Ishikawa (cell line): Measurements from ENCODE around the gene ZCCHC24.

ENCODE experiments used
- CEBPB ChIP-seq: IDR thresholded peaks from 2 replicates; pipeline ENCODE4 v1.6.1; 2012
- CREB1 ChIP-seq: IDR thresholded peaks from 2 replicates; pipeline ENCODE4 v1.6.1; 2012; ENCODE audit warnings: low read depth
- EGR1 ChIP-seq: IDR thresholded peaks from 2 replicates; pipeline ENCODE4 v1.6.1; 2012
- EP300 ChIP-seq: IDR thresholded peaks from 2 replicates; pipeline ENCODE4 v1.6.1; 2012; ENCODE audit warnings: borderline replicate concordance
- FOXM1 ChIP-seq: IDR thresholded peaks from 2 replicates; pipeline ENCODE4 v1.6.1; 2012; ENCODE audit warnings: low read depth, borderline replicate concordance
- RAD21 ChIP-seq: IDR thresholded peaks from 2 replicates; pipeline ENCODE4 v1.6.1; 2012; ENCODE audit warnings: low read depth
- TAF1 ChIP-seq: IDR thresholded peaks from 2 replicates; pipeline ENCODE4 v1.6.1; 2012; ENCODE audit warnings: low read depth, mild to moderate bottlenecking
- TCF12 ChIP-seq: IDR thresholded peaks from 2 replicates; pipeline ENCODE4 v1.6.1; 2012; ENCODE audit warnings: low read depth
- YY1 ChIP-seq: IDR thresholded peaks from 2 replicates; pipeline ENCODE4 v1.6.1; 2012; ENCODE audit warnings: low read depth
- ZBTB7A ChIP-seq: IDR thresholded peaks from 2 replicates; pipeline ENCODE4 v1.6.1; 2012; ENCODE audit warnings: low read depth
- TF ChIP-seq, protein P1 (sequence below): IDR thresholded peaks from 2 replicates; pipeline ENCODE4 v1.6.1; 2012

DNA sequence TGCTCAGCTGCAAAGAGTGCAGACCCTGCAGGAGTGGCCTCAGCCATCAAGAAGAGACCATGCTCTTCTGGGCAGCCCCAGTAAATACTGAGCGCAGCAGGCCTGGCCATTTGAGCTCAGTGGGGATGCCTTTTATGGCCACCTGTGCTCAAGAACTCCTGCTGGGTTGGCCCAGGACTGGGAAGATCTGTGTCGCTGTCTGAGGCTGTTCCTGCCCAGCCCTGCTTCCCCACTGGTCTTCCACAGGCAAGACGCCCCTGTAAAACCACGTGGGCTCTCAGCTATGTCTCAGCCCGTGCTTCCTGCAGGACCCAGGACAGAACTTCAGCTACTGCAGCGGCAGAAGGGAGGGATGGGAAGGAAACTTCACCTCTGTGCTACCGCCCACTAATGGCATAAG is 108.7 kb downstream of the ZCCHC24 start:
- TF ChIP-seq TAF1: no peak
- no peak for TF ChIP-seq ZBTB7A
- TF ChIP-seq EGR1: peak; percentile 27; the same call in 1 of the 2 replicates
- TF ChIP-seq YY1: peak; percentile 69
- TF ChIP-seq EP300: peak; percentile 99
- TF ChIP-seq, protein P1, sequence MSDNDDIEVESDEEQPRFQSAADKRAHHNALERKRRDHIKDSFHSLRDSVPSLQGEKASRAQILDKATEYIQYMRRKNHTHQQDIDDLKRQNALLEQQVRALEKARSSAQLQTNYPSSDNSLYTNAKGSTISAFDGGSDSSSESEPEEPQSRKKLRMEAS: peak; percentile 95
- TF ChIP-seq RAD21: peak; percentile 21; the same call in 1 of the 2 replicates
- peak; percentile 100 for TF ChIP-seq TCF12
- TF ChIP-seq FOXM1: peak; percentile 97
- TF ChIP-seq CEBPB: peak; percentile 63; the same call in 1 of the 2 replicates
- TF ChIP-seq CREB1: 0 out of 2 replicates have a peak, but pooled peaks have one; percentile 16
